ENCODE measurements around the gene ANKRD16. TPM values are rescaled to one million over a fixed set of nuclear protein-coding genes. Genes with fewer than 3 reads are reported as not detected.

ANKRD16 gene
- total RNA-seq, 1 experiment from 2014 or later, result 9.9 TPM

GRCh38 chr10:5892007-5892406, 2.3 kb upstream of the ANKRD16 start:
- peak overlapping the region; percentile 80 for H3K4me3 Mint-ChIP-seq (ENCODE audit: unreplicated experiment)
- H3K4me1 Mint-ChIP-seq (ENCODE audit: insufficient read depth, unreplicated experiment), result peaks cover 35% of the 10 kb centered on the region
- H3K27me3 Mint-ChIP-seq (ENCODE audit: insufficient read depth, unreplicated experiment), result no peaks in the 10 kb centered on the region
- POLR2A ChIA-PET, result interaction anchor here (0.7 to 3.1 kb wide), 5 partner anchors 12 to 320 kb away, joined by 3 to 28 read pairs (median 5); partner anchors contain the start of gene IL15RA
- no peak for TF ChIP-seq CTCF (IDR thresholded peaks at IDR 0.05; ENCODE audit: unreplicated experiment)
- CTCF ChIA-PET, result no interaction called here
- H3K27ac Mint-ChIP-seq (ENCODE audit: low read depth, unreplicated experiment), result peak overlapping the region; percentile 42
- H3K9me3 Mint-ChIP-seq (ENCODE audit: unreplicated experiment), result no peaks in the 10 kb centered on the region
- peaks cover 28% of the 10 kb centered on the region for H3K36me3 Mint-ChIP-seq (ENCODE audit: insufficient read depth, unreplicated experiment)
- intact Hi-C loops (cut with micrococcal nuclease), result no loop called here
- DNase-seq (ENCODE audit: unreplicated experiment), result no peak
- BruUV-seq (replicated peaks), result TSS peak; percentile 18

GRCh38 chr10:5891009-5891408, 1.3 kb upstream of the ANKRD16 start:
- Mint-ChIP-seq H3K4me1 (ENCODE audit: insufficient read depth, unreplicated experiment) (peaks cover 35% of the 10 kb centered on the region), H3K36me3 (ENCODE audit: insufficient read depth, unreplicated experiment) (peaks cover 32% of the 10 kb centered on the region), H3K4me3 (ENCODE audit: unreplicated experiment) (peak overlapping the region; percentile 80), H3K9me3 (ENCODE audit: unreplicated experiment) (no peaks in the 10 kb centered on the region), H3K27me3 (ENCODE audit: insufficient read depth, unreplicated experiment) (no peaks in the 10 kb centered on the region), H3K27ac (ENCODE audit: low read depth, unreplicated experiment) (peak overlapping the region; percentile 49)
- BruUV-seq (replicated peaks), result no TSS peak
- CTCF ChIA-PET, result interaction anchor here (0.5 to 3.9 kb wide), 7 partner anchors 11 to 1667 kb away, joined by 3 to 16 read pairs (median 3); partner anchors contain the start of gene IL15RA
- DNase-seq (ENCODE audit: unreplicated experiment), result peak; percentile 1
- POLR2A ChIA-PET, result interaction anchor here (0.7 to 6.6 kb wide), 22 partner anchors 9 to 796 kb away, joined by 3 to 118 read pairs (median 5); partner anchors contain the start of genes AKR1C3, GDI2, IL15RA and TASOR2
- no peak for TF ChIP-seq CTCF (IDR thresholded peaks at IDR 0.05; ENCODE audit: unreplicated experiment)
- intact Hi-C loops (cut with micrococcal nuclease), result no loop called here

- no peaks in the 10 kb centered on the region for H3K27me3 Mint-ChIP-seq (ENCODE audit: insufficient read depth, unreplicated experiment)
- peaks cover 37% of the 10 kb centered on the region for H3K36me3 Mint-ChIP-seq (ENCODE audit: insufficient read depth, unreplicated experiment)
- BruUV-seq (replicated peaks), result no TSS peak
- peak overlapping the region; percentile 80 for H3K4me3 Mint-ChIP-seq (ENCODE audit: unreplicated experiment)
- H3K4me1 Mint-ChIP-seq (ENCODE audit: insufficient read depth, unreplicated experiment), result peaks cover 35% of the 10 kb centered on the region
- DNase-seq (ENCODE audit: unreplicated experiment), result peak; percentile 35
- TF ChIP-seq CTCF (IDR thresholded peaks at IDR 0.05; ENCODE audit: unreplicated experiment), result no peak
- ChIA-PET POLR2A (interaction anchor here (0.6 to 6.6 kb wide), 40 partner anchors 9 to 865 kb away, joined by 3 to 118 read pairs (median 4); partner anchors contain the start of genes AKR1C3, GDI2, IL15RA and TASOR2), CTCF (interaction anchor here (0.5 to 3.9 kb wide), 5 partner anchors 17 to 997 kb away, joined by 3 to 16 read pairs (median 3); partner anchors contain the start of gene IL15RA)
- intact Hi-C loops (cut with micrococcal nuclease), result no loop called here
- H3K9me3 Mint-ChIP-seq (ENCODE audit: unreplicated experiment), result no peaks in the 10 kb centered on the region
- peak overlapping the region; percentile 49 for H3K27ac Mint-ChIP-seq (ENCODE audit: low read depth, unreplicated experiment)
These were observed 791 bp upstream of the ANKRD16 start for GRCh38 chr10:5890452-5890915.

GRCh38 chr10:5888843-5889623, 660 bp downstream of the ANKRD16 start:
- peaks cover 35% of the 10 kb centered on the region for H3K4me1 Mint-ChIP-seq (ENCODE audit: insufficient read depth, unreplicated experiment)

More at GRCh38 chr10:5888843-5889623, 660 bp downstream of the ANKRD16 start:
- DNase-seq (ENCODE audit: unreplicated experiment), result peak; percentile 27
- ChIA-PET CTCF (interaction anchor here (0.5 to 3.9 kb wide), 5 partner anchors 16 to 445 kb away, joined by 4 to 16 read pairs (median 4); partner anchors contain the start of gene IL15RA), POLR2A (interaction anchor here (0.7 to 6.6 kb wide), 24 partner anchors 9 to 463 kb away, joined by 3 to 118 read pairs (median 4); partner anchors contain the start of genes GDI2, IL15RA and TASOR2)
- peak overlapping the region; percentile 80 for H3K4me3 Mint-ChIP-seq (ENCODE audit: unreplicated experiment)
- H3K36me3 Mint-ChIP-seq (ENCODE audit: insufficient read depth, unreplicated experiment), result peaks cover 44% of the 10 kb centered on the region
- H3K27ac Mint-ChIP-seq (ENCODE audit: low read depth, unreplicated experiment), result peak overlapping the region; percentile 49
- intact Hi-C loops (cut with micrococcal nuclease), result loop anchor here (2.0 to 5.0 kb wide), 3 partner anchors 77 to 202 kb away; partner anchors contain the start of genes GDI2 and IL15RA
- H3K9me3 Mint-ChIP-seq (ENCODE audit: unreplicated experiment), result no peaks in the 10 kb centered on the region
- TSS peak; percentile 27 for BruUV-seq (replicated peaks)
- no peaks in the 10 kb centered on the region for H3K27me3 Mint-ChIP-seq (ENCODE audit: insufficient read depth, unreplicated experiment)
- no peak for TF ChIP-seq CTCF (IDR thresholded peaks at IDR 0.05; ENCODE audit: unreplicated experiment)

All from MCF 10A (cell line).